ENCODE data around the gene FAM227B. TPM values are rescaled to one million over a fixed set of nuclear protein-coding genes. Genes with fewer than 3 reads are reported as not detected.
A peak's percentile ranks its signal among the peaks of the same experiment; 100 is the strongest.
"Not testable (repeated sequence)": the region's sequence is repeated elsewhere in the genome, so short reads cannot be mapped to it uniquely, and the experiment has no call there.

The FAM227B gene
- total RNA-seq, 6 experiments from 2014 or later, result 4.3 to 7.5 (median 5.7) TPM

DNA sequence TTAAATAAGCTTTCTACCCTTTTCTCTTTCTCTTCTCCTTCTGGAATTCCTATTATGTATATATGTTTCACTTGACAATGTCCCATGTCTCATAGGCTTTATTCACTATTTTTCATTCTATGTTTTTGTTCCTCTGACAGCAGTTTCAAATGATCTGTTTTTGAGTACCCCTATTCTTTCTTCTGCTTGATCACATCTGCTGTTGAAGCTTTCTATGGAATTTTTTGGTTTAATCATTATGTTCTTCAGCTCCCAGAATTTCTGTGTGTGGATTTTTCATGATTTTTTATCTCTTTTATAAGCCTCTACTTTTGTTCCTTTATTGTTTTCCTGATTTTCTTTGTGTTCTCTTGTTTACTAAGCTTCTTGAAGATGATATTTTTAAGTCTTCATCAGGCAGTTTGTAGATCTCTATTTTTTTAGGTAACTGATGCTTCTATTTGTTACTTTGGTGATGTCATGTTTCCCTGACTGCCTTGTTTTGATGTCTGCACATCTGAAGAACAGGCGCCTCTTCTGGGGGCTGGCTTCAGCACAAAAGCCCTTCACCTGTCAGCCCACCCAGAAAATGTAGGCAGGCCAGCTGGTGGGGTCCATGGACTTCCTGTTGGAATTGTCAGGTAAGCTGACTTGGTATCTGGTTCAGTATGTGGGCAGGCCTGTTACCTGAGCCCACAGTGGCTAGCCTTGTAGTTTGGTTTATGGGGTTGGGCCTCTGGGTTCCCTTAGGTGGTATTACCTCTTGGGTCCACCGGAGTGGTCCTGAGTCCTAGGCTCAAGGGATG is 15.8 kb downstream of the FAM227B start:
- DNase-seq, result no peak
- peaks cover 15% of the 10 kb centered on the region for H3K9me3 Mint-ChIP-seq
- H3K27ac Mint-ChIP-seq, result no peak overlapping the region
- TF ChIP-seq, protein P1, sequence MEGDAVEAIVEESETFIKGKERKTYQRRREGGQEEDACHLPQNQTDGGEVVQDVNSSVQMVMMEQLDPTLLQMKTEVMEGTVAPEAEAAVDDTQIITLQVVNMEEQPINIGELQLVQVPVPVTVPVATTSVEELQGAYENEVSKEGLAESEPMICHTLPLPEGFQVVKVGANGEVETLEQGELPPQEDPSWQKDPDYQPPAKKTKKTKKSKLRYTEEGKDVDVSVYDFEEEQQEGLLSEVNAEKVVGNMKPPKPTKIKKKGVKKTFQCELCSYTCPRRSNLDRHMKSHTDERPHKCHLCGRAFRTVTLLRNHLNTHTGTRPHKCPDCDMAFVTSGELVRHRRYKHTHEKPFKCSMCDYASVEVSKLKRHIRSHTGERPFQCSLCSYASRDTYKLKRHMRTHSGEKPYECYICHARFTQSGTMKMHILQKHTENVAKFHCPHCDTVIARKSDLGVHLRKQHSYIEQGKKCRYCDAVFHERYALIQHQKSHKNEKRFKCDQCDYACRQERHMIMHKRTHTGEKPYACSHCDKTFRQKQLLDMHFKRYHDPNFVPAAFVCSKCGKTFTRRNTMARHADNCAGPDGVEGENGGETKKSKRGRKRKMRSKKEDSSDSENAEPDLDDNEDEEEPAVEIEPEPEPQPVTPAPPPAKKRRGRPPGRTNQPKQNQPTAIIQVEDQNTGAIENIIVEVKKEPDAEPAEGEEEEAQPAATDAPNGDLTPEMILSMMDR (IDR thresholded peaks at IDR 0.05), result no peak
- peaks cover 35% of the 10 kb centered on the region for H3K36me3 Mint-ChIP-seq (ENCODE audit: low read depth)
- H3K27me3 Mint-ChIP-seq (ENCODE audit: insufficient read depth), result peaks cover 2% of the 10 kb centered on the region; the same call in 1 of the 2 replicates
- H3K4me1 Mint-ChIP-seq (ENCODE audit: low read depth), result peaks cover 18% of the 10 kb centered on the region
- H3K4me3 Mint-ChIP-seq, result no peak overlapping the region

DNA sequence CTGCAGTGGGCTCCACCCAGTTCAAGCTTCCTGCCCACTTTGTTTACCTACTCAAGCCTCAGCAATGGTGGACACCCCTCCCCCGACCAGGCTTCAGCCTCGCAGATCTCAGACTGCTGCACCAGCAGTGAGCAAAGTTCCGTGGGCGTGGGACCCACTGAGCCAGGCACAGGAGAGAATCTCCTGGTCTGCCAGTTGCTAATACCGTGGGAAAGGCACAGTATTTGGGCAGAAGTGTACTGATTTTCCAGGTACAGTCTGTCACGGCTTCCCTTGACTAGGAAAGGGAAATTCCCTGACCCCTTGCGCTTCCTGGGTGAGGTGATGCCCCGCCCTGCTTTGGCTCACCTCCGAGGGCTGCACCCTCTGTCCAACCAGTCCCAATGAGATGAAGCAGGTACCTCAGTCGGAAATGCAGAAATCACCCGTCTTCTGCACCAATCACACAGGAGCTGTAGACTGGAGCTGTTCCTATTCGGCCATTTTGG is 27.7 kb downstream of the FAM227B start:
- not testable (repeated sequence) for H3K27me3 Mint-ChIP-seq (ENCODE audit: insufficient read depth); H3K27ac Mint-ChIP-seq; DNase-seq; H3K4me1 Mint-ChIP-seq (ENCODE audit: low read depth); H3K4me3 Mint-ChIP-seq; H3K9me3 Mint-ChIP-seq
- peaks cover 22% of the 10 kb centered on the region for H3K36me3 Mint-ChIP-seq (ENCODE audit: low read depth)

DNA sequence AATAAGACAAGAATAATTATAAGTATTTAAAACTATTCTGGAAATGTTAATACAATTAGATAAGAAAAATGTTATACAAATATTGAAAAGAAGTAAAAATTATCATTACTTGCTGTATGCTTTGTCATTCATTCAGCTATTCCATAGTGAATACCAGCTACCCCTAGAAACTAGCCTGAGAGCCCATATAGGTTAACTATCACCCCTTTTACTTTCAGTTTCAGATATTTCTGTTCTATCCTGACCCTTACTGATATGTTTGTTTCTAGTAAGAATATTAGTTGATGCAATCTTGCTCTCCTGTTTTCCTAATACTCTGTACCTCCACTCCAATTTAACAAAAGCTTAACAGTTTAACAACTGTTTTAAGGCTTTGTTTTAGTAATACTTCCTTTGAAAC is 31.6 kb downstream of the FAM227B start:
- no peaks in the 10 kb centered on the region for H3K27me3 Mint-ChIP-seq (ENCODE audit: insufficient read depth)
- no peak overlapping the region for H3K27ac Mint-ChIP-seq
- TF ChIP-seq, protein P1 (IDR thresholded peaks at IDR 0.05), result no peak
- peaks cover 6% of the 10 kb centered on the region; the same call in 1 of the 2 replicates for H3K4me1 Mint-ChIP-seq (ENCODE audit: low read depth)
- no peak for DNase-seq
- H3K9me3 Mint-ChIP-seq, result no peaks in the 10 kb centered on the region
- peak overlapping the region; percentile 37; the same call in 1 of the 2 replicates for H3K4me3 Mint-ChIP-seq
- H3K36me3 Mint-ChIP-seq (ENCODE audit: low read depth), result peaks cover 14% of the 10 kb centered on the region

DNA sequence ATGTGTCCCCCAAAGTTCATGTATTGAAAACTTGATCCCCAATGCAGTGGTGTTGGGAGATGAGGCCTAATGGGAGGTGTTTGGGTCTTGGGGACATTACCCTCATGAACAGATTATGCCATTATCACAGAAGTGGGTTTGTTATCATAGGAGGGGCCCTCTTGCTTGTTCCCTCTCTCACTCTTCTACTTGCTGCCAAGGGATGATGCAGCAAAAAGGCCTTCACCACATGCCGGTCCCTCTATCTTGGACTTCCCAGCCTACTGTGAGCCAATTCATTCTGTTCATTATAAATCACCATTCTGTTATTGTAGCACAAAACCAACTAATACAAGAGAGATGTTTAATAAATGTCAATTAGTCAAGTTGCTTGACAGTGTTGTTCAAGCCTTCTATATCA is 47.2 kb downstream of the FAM227B start:
- Mint-ChIP-seq H3K4me1 (ENCODE audit: low read depth) (no peaks in the 10 kb centered on the region), H3K9me3 (peaks cover 8% of the 10 kb centered on the region), H3K36me3 (ENCODE audit: low read depth) (peaks cover 24% of the 10 kb centered on the region), H3K27ac (no peak overlapping the region), H3K4me3 (no peak overlapping the region), H3K27me3 (ENCODE audit: insufficient read depth) (no peaks in the 10 kb centered on the region)
- TF ChIP-seq, protein P1 (IDR thresholded peaks at IDR 0.05), result no peak
- DNase-seq, result no peak

DNA sequence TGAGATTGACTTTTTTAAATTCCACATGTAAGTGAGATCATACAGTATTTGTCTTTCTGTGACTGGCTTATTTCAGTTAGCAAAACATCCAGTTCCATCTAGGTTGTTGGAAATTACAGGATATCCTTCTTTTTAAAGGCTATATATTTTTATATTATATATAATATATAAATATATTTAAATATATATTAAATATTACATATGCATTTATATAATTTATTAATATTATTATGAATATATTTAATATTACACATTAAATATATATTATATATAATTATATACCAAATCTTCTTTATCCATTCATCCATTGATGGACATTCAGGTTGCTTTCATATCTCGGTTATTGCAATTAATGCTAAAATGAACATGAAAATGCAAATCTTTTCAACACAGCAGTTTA is 49.9 kb downstream of the FAM227B start:
- Mint-ChIP-seq H3K4me3 (no peak overlapping the region), H3K27me3 (ENCODE audit: insufficient read depth) (no peaks in the 10 kb centered on the region), H3K27ac (no peak overlapping the region), H3K36me3 (ENCODE audit: low read depth) (peaks cover 24% of the 10 kb centered on the region), H3K4me1 (ENCODE audit: low read depth) (no peaks in the 10 kb centered on the region), H3K9me3 (peaks cover 8% of the 10 kb centered on the region)
- TF ChIP-seq, protein P1 (IDR thresholded peaks at IDR 0.05), result no peak
- no peak for DNase-seq

DNA sequence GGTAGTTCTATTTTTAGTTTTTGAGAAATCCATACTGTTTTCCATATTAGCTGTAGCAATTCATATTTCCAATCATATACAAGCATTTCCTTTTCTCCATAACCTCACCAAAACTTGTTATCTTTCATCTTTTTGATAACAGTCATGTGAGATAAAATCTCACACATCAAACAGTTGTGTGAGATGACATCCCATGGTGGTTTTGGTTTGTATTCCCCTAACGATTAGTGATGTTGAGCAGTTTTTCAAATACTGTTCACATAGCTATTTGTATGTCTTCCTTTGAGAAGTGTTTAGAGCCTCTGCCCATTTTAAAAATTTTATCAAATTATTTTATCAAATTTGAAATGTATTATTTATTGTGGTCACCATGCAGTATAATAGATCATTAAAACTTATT is 50.4 kb downstream of the FAM227B start:
- H3K4me1 Mint-ChIP-seq (ENCODE audit: low read depth), result no peaks in the 10 kb centered on the region
- no peak overlapping the region for H3K27ac Mint-ChIP-seq
- DNase-seq, result no peak

More for the DNA sequence above, 50.4 kb downstream of the FAM227B start:
- TF ChIP-seq, protein P1 (IDR thresholded peaks at IDR 0.05), result no peak
- Mint-ChIP-seq H3K9me3 (peaks cover 8% of the 10 kb centered on the region), H3K36me3 (ENCODE audit: low read depth) (peaks cover 24% of the 10 kb centered on the region), H3K4me3 (no peak overlapping the region), H3K27me3 (ENCODE audit: insufficient read depth) (no peaks in the 10 kb centered on the region)

Data from HFFc6 (cell line).